HG03558 (cell line): ENCODE results near the gene ZRANB3.
"Not testable (repeated sequence)": the region's sequence is repeated elsewhere in the genome, so short reads cannot be mapped to it uniquely, and the experiment has no call there.

ENCODE experiments used
- ATAC-seq: cut with Tn5 transposase; IDR thresholded peaks from one replicate; pipeline ENCODE4 v1.9.1; 2021; ENCODE audit warnings: moderate number of reproducible peaks; ENCODE audit not compliant: unreplicated experiment; ENCODE audit errors: extremely low read depth

Gene ZRANB3

GRCh38 chr2:135348096-135348704 is 182.8 kb downstream of the ZRANB3 start:
- not testable (repeated sequence) for ATAC-seq

GRCh38 chr2:135337071-135337470 is 193.9 kb downstream of the ZRANB3 start:
- no peak for ATAC-seq

GRCh38 chr2:135335256-135335655 is 195.8 kb downstream of the ZRANB3 start:
- no peak for ATAC-seq

GRCh38 chr2:135327146-135327545 is 203.9 kb downstream of the ZRANB3 start:
- no peak for ATAC-seq

- ATAC-seq: no peak
Measured at GRCh38 chr2:135320465-135321355, 210.3 kb downstream of the ZRANB3 start.

- ATAC-seq: no peak
Measured at GRCh38 chr2:135318808-135319207, 212.2 kb downstream of the ZRANB3 start.

GRCh38 chr2:135317375-135317774 is 213.6 kb downstream of the ZRANB3 start:
- no peak for ATAC-seq

- ATAC-seq: no peak
Measured at GRCh38 chr2:135311962-135312361, 219.1 kb downstream of the ZRANB3 start.

- ATAC-seq: no peak
Measured at GRCh38 chr2:135311268-135311667, 219.8 kb downstream of the ZRANB3 start.

GRCh38 chr2:135304694-135305093 is 226.3 kb downstream of the ZRANB3 start:
- ATAC-seq: no peak

- no peak for ATAC-seq
Measured at GRCh38 chr2:135299658-135300244, 231.3 kb downstream of the ZRANB3 start.

- ATAC-seq: no peak
Measured at GRCh38 chr2:135299165-135299564, 231.9 kb downstream of the ZRANB3 start.

GRCh38 chr2:135287121-135287520 is 243.9 kb downstream of the ZRANB3 start:
- not testable (repeated sequence) for ATAC-seq

GRCh38 chr2:135285391-135285790 is 245.6 kb downstream of the ZRANB3 start:
- ATAC-seq: no peak

- no peak for ATAC-seq
Measured at GRCh38 chr2:135281379-135281778, 249.6 kb downstream of the ZRANB3 start.

GRCh38 chr2:135279209-135279608 is 251.8 kb downstream of the ZRANB3 start:
- no peak for ATAC-seq

GRCh38 chr2:135276525-135276924 is 254.5 kb downstream of the ZRANB3 start:
- no peak for ATAC-seq

GRCh38 chr2:135271006-135271405 is 260.0 kb downstream of the ZRANB3 start:
- ATAC-seq: no peak

- ATAC-seq: no peak
Measured at GRCh38 chr2:135265960-135266490, 265.0 kb downstream of the ZRANB3 start.

GRCh38 chr2:135259123-135259522 is 271.9 kb downstream of the ZRANB3 start:
- ATAC-seq: no peak

- no peak for ATAC-seq
Measured at GRCh38 chr2:135258193-135258592, 272.8 kb downstream of the ZRANB3 start.
